Panc1 (cell line): ENCODE data around the gene MT1B.

Experiments used
- CTCF ChIP-seq: fragments of 450-650 bp; IDR thresholded peaks from 2 replicates; pipeline ENCODE4 v1.5.1; 2017; ENCODE audit warnings: mild to moderate bottlenecking
- POLR2AphosphoS5 ChIP-seq: IDR thresholded peaks from 2 replicates; pipeline ENCODE4 v1.6.1; 2012; ENCODE audit warnings: mild to moderate bottlenecking, low read depth, low read length, moderate library complexity
- SIN3A ChIP-seq: IDR thresholded peaks from 2 replicates; pipeline ENCODE4 v1.6.1; 2012; ENCODE audit warnings: low read depth, mild to moderate bottlenecking, low read length, moderate library complexity, borderline replicate concordance; ENCODE audit not compliant: insufficient read depth

- TF ChIP-seq CTCF, result no peak
- peak; percentile 69; the same call in 1 of the 2 replicates for TF ChIP-seq SIN3A
- TF ChIP-seq POLR2AphosphoS5, result peak; percentile 53; the same call in 1 of the 2 replicates
Observed at GRCh38 chr16:56610017-56610608, 41.6 kb upstream of the MT1B start.
